K562 (cell line): ENCODE results near the gene SLC26A8. TPM values are rescaled to one million over a fixed set of nuclear protein-coding genes. Genes with fewer than 3 reads are reported as not detected.

Experiments
- ESRRA ChIP-seq: fragments of 450-650 bp; IDR thresholded peaks from 2 replicates; pipeline ENCODE4 v1.6.1; 2014; ENCODE audit warnings: low read depth, mild to moderate bottlenecking, moderate library complexity, borderline replicate concordance
- FOS ChIP-seq: IDR thresholded peaks from 3 replicates; pipeline ENCODE4 v1.6.1; 2011; ENCODE audit not compliant: insufficient read length; ENCODE audit errors: extremely low read depth
- FOXM1 ChIP-seq, 2 experiments: fragments of 450-650 bp in 1 of 2; sonication (generic) in 1 of 2; formaldehyde crosslinking in 1 of 2; IDR thresholded peaks; 2 replicates each; pipeline versions ENCODE4 v1.6.1 to v1.9.0; 2017 to 2022; ENCODE audit warnings: low read depth in 2 of 2, mild to moderate bottlenecking in 2 of 2, missing genetic modification reagents in 1 of 2, moderate library complexity in 1 of 2
- ILF3 ChIP-seq: fragments of 450-650 bp; IDR thresholded peaks from 2 replicates; pipeline ENCODE4 v1.6.1; 2018; ENCODE audit warnings: antibody characterized with exemption, mild to moderate bottlenecking, moderate library complexity, borderline replicate concordance
- KDM2B ChIP-seq: fragments of 250-450 bp; sonication (Bioruptor Pico); IDR thresholded peaks from 2 replicates; pipeline ENCODE4 v1.8.0; 2021; ENCODE audit warnings: mild to moderate bottlenecking, moderate library complexity
- PCBP2 ChIP-seq: fragments of 200-400 bp; formaldehyde crosslinking; IDR thresholded peaks from 2 replicates; pipeline ENCODE4 v1.6.1; 2018; ENCODE audit warnings: low read length, low read depth, mild to moderate bottlenecking, moderate library complexity; ENCODE audit not compliant: poor library complexity, severe bottlenecking
- POLR3G ChIP-seq: IDR thresholded peaks from 2 replicates; pipeline ENCODE4 v1.6.1; 2011; ENCODE audit not compliant: insufficient read length, insufficient replicate concordance; ENCODE audit errors: extremely low read depth
- PYGO2 ChIP-seq: fragments of 450-650 bp; IDR thresholded peaks from 2 replicates; pipeline ENCODE4 v1.6.1; 2016; ENCODE audit warnings: mild to moderate bottlenecking, missing genetic modification characterization, moderate library complexity, missing compliant biosample characterization
- RCOR1 ChIP-seq, 2 experiments: IDR thresholded peaks; 2 replicates each; pipeline ENCODE4 v1.6.1; 2012; ENCODE audit warnings: low read depth in 2 of 2, low read length in 2 of 2, borderline replicate concordance in 1 of 2, improper control_type of control experiment in 1 of 2
- SMAD4 ChIP-seq: fragments of 250-450 bp; sonication (Bioruptor Pico); conservative IDR thresholded peaks from 2 replicates; pipeline ENCODE4 v1.8.0; 2021; ENCODE audit warnings: inconsistent platforms, mild to moderate bottlenecking, moderate library complexity
- ZFX ChIP-seq: sonication (generic); formaldehyde crosslinking; IDR thresholded peaks from 2 replicates; pipeline ENCODE4 v1.8.0; 2022; ENCODE audit warnings: mild to moderate bottlenecking, missing genetic modification reagents, moderate library complexity
- ZNF644 ChIP-seq: fragments of 200-800 bp; sonication (Bioruptor generic); IDR thresholded peaks from 2 replicates; pipeline ENCODE4 v1.6.1; 2016; ENCODE audit warnings: low read depth, missing genetic modification characterization, missing compliant biosample characterization
- polyA plus RNA-seq, 8 experiments: library from polyadenylated mRNA; depleted of rRNA in 4 of 8; stranded (reverse) in 5 of 8; unstranded in 3 of 8; fragments of >200 nt; fragmentation: Nextera tagmentation in 2 of 8; fragmentation: Illumina TruSeq in 1 of 8; extraction: Ambion mirVana in 2 of 8; extraction: Trizol in 1 of 8; gene quantifications; 2 replicates each; pipeline versions ENCODE4 v1.2.1 to v1.2.3, GENCODE V29; 2011 to 2014; ENCODE audit warnings: inconsistent platforms in 1 of 8, missing spikeins in 1 of 8
- total RNA-seq, 7 experiments: library from RNA; depleted of rRNA in 6 of 7; stranded (reverse); fragments of >200 nt in 6 of 7; fragmentation: Illumina TruSeq in 2 of 7; extraction: Trizol in 2 of 7; gene quantifications; 2 replicates each; pipeline versions ENCODE4 v1.2.1 to v1.2.3, GENCODE V29; 2011 to 2021; ENCODE audit warnings: low replicate concordance in 1 of 7
- TF ChIP-seq, protein P1 (sequence below): sonication (generic); formaldehyde crosslinking; IDR thresholded peaks from 2 replicates; pipeline ENCODE4 v1.9.0; 2022; ENCODE audit warnings: mild to moderate bottlenecking, missing genetic modification reagents
- TF ChIP-seq, protein P2 (sequence below), 2 experiments: fragments of 450-650 bp; IDR thresholded peaks; 2 replicates each; pipeline ENCODE4 v1.6.1; 2018; ENCODE audit warnings: mild to moderate bottlenecking in 2 of 2, low read depth in 1 of 2; ENCODE audit not compliant: partially characterized antibody in 2 of 2
- TF ChIP-seq, protein P3 (sequence below): sonication (generic); formaldehyde crosslinking; IDR thresholded peaks from 2 replicates; pipeline ENCODE4 v1.9.0; 2022; ENCODE audit warnings: mild to moderate bottlenecking, missing genetic modification reagents
- TF ChIP-seq, protein P4 (sequence below), 2 experiments: fragments of 450-650 bp in 1 of 2; sonication (generic) in 1 of 2; formaldehyde crosslinking in 1 of 2; IDR thresholded peaks in 1 of 2; conservative IDR thresholded peaks in 1 of 2; 2 replicates each; pipeline versions ENCODE4 v1.6.1 to v1.8.1; 2016 to 2023; ENCODE audit warnings: mild to moderate bottlenecking in 2 of 2, moderate library complexity in 2 of 2, inconsistent platforms in 1 of 2, missing genetic modification reagents in 1 of 2
- TF ChIP-seq, protein P5 (sequence below): fragments of 250-450 bp; sonication (Bioruptor Pico); IDR thresholded peaks from 2 replicates; pipeline ENCODE4 v1.8.0; 2022; ENCODE audit warnings: inconsistent platforms

Gene SLC26A8
- total and polyA plus RNA-seq, 9 of the 15 experiments (the other 6 are each of a cell fraction or from before 2014, with no cell fraction given): not detected

DNA sequence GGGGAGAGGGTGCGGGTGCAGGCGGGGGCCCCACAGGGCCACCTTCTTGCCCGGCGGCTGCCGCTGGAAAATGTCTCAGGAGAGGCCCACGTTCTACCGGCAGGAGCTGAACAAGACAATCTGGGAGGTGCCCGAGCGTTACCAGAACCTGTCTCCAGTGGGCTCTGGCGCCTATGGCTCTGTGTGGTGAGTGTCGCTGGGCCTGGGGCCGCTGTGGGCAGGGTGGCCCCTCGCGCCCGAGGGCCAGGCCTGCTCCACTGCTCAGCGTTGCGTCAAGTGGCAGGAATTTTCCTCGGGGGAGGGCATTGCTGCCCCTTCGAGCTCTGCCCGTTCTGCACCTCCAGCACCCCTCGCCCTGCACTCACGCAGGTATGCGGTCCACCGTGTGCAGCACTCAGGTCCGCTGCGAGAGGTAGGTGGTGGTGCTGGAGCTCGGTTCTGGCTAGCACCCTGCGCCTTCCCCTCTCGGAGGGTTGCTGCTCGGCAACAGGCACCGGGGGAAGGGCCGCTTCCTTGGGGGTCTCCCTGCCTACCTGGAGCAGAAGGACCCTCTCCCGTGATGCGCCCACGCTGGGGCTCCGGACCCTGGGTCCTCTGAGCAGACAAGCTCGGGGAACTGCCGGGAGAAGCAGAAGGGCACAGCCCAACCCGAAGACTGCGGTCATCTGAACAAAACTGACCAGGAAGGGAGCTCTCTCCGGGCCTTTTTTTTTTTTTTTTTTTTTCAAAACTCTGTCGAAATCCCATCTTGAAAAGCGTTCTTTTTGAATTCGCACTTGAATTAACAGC is 3.8 kb upstream of the SLC26A8 start (continued):
- TF ChIP-seq RCOR1 (IDR thresholded peaks at IDR 0.05; ENCODE audit: borderline replicate concordance in 1 of 2, low read depth in 2 of 2, low read length in 2 of 2): no peak
- no peak for TF ChIP-seq FOXM1 (IDR thresholded peaks at IDR 0.05; ENCODE audit: low read depth)
- TF ChIP-seq FOXM1 (CRISPR knock-in tag; IDR thresholded peaks at IDR 0.05; ENCODE audit: low read depth): 0 out of 2 replicates have a peak, but pooled peaks have one; percentile 11
- TF ChIP-seq, protein P1, sequence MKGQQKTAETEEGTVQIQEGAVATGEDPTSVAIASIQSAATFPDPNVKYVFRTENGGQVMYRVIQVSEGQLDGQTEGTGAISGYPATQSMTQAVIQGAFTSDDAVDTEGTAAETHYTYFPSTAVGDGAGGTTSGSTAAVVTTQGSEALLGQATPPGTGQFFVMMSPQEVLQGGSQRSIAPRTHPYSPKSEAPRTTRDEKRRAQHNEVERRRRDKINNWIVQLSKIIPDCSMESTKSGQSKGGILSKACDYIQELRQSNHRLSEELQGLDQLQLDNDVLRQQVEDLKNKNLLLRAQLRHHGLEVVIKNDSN: 0 out of 2 replicates have a peak, but pooled peaks have one; percentile 14
- TF ChIP-seq KDM2B (CRISPR knock-in tag): 0 out of 2 replicates have a peak, but pooled peaks have one; percentile 24
- no peak for TF ChIP-seq PYGO2 (tag)
- 0 out of 2 replicates have a peak, but pooled peaks have one; percentile 3 for TF ChIP-seq ILF3
- TF ChIP-seq SMAD4: peak; percentile 37; the same call in 1 of the 2 replicates
- TF ChIP-seq ZNF644 (tag): no peak
- TF ChIP-seq FOS: no peak
- TF ChIP-seq, protein P2, sequence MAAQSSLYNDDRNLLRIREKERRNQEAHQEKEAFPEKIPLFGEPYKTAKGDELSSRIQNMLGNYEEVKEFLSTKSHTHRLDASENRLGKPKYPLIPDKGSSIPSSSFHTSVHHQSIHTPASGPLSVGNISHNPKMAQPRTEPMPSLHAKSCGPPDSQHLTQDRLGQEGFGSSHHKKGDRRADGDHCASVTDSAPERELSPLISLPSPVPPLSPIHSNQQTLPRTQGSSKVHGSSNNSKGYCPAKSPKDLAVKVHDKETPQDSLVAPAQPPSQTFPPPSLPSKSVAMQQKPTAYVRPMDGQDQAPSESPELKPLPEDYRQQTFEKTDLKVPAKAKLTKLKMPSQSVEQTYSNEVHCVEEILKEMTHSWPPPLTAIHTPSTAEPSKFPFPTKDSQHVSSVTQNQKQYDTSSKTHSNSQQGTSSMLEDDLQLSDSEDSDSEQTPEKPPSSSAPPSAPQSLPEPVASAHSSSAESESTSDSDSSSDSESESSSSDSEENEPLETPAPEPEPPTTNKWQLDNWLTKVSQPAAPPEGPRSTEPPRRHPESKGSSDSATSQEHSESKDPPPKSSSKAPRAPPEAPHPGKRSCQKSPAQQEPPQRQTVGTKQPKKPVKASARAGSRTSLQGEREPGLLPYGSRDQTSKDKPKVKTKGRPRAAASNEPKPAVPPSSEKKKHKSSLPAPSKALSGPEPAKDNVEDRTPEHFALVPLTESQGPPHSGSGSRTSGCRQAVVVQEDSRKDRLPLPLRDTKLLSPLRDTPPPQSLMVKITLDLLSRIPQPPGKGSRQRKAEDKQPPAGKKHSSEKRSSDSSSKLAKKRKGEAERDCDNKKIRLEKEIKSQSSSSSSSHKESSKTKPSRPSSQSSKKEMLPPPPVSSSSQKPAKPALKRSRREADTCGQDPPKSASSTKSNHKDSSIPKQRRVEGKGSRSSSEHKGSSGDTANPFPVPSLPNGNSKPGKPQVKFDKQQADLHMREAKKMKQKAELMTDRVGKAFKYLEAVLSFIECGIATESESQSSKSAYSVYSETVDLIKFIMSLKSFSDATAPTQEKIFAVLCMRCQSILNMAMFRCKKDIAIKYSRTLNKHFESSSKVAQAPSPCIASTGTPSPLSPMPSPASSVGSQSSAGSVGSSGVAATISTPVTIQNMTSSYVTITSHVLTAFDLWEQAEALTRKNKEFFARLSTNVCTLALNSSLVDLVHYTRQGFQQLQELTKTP (IDR thresholded peaks at IDR 0.05; ENCODE audit: low read depth in 1 of 2, partially characterized antibody in 2 of 2): peak in 1 of 2 experiments; percentile 17
- TF ChIP-seq, protein P3, sequence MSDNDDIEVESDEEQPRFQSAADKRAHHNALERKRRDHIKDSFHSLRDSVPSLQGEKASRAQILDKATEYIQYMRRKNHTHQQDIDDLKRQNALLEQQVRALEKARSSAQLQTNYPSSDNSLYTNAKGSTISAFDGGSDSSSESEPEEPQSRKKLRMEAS: peak; percentile 46; the same call in 1 of the 2 replicates
- TF ChIP-seq, protein P4, sequence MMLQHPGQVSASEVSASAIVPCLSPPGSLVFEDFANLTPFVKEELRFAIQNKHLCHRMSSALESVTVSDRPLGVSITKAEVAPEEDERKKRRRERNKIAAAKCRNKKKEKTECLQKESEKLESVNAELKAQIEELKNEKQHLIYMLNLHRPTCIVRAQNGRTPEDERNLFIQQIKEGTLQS (IDR thresholded peaks at IDR 0.05): no peak
- TF ChIP-seq, protein P4 (CRISPR knock-in tag; conservative IDR thresholded peaks at IDR 0.05): no peak
- TF ChIP-seq ZFX (CRISPR knock-in tag): peak; percentile 80
- TF ChIP-seq, protein P5, sequence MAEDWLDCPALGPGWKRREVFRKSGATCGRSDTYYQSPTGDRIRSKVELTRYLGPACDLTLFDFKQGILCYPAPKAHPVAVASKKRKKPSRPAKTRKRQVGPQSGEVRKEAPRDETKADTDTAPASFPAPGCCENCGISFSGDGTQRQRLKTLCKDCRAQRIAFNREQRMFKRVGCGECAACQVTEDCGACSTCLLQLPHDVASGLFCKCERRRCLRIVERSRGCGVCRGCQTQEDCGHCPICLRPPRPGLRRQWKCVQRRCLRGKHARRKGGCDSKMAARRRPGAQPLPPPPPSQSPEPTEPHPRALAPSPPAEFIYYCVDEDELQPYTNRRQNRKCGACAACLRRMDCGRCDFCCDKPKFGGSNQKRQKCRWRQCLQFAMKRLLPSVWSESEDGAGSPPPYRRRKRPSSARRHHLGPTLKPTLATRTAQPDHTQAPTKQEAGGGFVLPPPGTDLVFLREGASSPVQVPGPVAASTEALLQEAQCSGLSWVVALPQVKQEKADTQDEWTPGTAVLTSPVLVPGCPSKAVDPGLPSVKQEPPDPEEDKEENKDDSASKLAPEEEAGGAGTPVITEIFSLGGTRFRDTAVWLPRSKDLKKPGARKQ (CRISPR knock-in tag): no peak
- 0 out of 2 replicates have a peak, but pooled peaks have one; percentile 16 for TF ChIP-seq ESRRA
- TF ChIP-seq PCBP2: no peak
- TF ChIP-seq POLR3G: no peak
